Keratinocyte (primary cell): ENCODE data around the gene LMAN1. TPM values are rescaled to one million over a fixed set of nuclear protein-coding genes. Genes with fewer than 3 reads are reported as not detected.

Source experiments
- DNase-seq: peaks from one replicate; pipeline ENCODE4 v3.0.0-alpha.2; 2011; ENCODE audit warnings: low read depth, missing footprints, low spot score
- FAIRE-seq: peaks from 2 replicates; lab custom pipeline; 2011; peaks lifted over from hg19 to GRCh38; lab: Jason Lieb, UNC
- H2AFZ ChIP-seq: 2 replicates; pipeline ENCODE4 v1.6.0; 2012; ENCODE audit warnings: low read length, control low read depth, inconsistent platforms; ENCODE audit not compliant: control insufficient read depth
- H3K27ac ChIP-seq: 2 replicates; pipeline ENCODE4 v1.5.1; 2011; ENCODE audit warnings: low read length; ENCODE audit not compliant: control insufficient read depth, insufficient read depth
- H3K27me3 ChIP-seq: 3 replicates; pipeline ENCODE4 v1.6.0; 2011; ENCODE audit warnings: low read length; ENCODE audit not compliant: control insufficient read depth, insufficient read depth; ENCODE audit errors: extremely low read depth
- H3K36me3 ChIP-seq, 2 experiments: 2 replicates in 1 of 2; 3 replicates in 1 of 2; pipeline ENCODE4 v1.5.1; 2011; ENCODE audit warnings: low read length in 2 of 2, mild to moderate bottlenecking in 1 of 2; ENCODE audit not compliant: control insufficient read depth in 2 of 2, insufficient read depth in 2 of 2; ENCODE audit errors: extremely low read depth in 1 of 2
- H3K4me1 ChIP-seq: 3 replicates; pipeline ENCODE4 v1.5.1; 2011; ENCODE audit warnings: low read length; ENCODE audit not compliant: control insufficient read depth, insufficient read depth; ENCODE audit errors: extremely low read depth
- H3K4me2 ChIP-seq: 3 replicates; pipeline ENCODE4 v1.6.0; 2011; ENCODE audit warnings: low read depth, low read length; ENCODE audit not compliant: control insufficient read depth, insufficient read depth; ENCODE audit errors: extremely low read depth
- H3K4me3 ChIP-seq, 3 experiments: fragments of 200-600 bp in 1 of 3; sonication (generic) in 1 of 3; 2 replicates in 2 of 3; 3 replicates in 1 of 3; pipeline ENCODE4 v1.5.1; 2011 to 2016; ENCODE audit warnings: low read length in 3 of 3, mild to moderate bottlenecking in 3 of 3, control low read depth in 2 of 3, inconsistent platforms in 1 of 3, low read depth in 1 of 3, mixed read lengths in 1 of 3, mixed run types in 1 of 3, moderate library complexity in 1 of 3; ENCODE audit not compliant: control insufficient read depth in 2 of 3, insufficient read depth in 2 of 3; ENCODE audit errors: extremely low read depth in 1 of 3
- H3K79me2 ChIP-seq: 2 replicates; pipeline ENCODE4 v1.6.0; 2012; ENCODE audit warnings: low read length; ENCODE audit not compliant: control insufficient read depth, insufficient read depth
- H3K9ac ChIP-seq: 3 replicates; pipeline ENCODE4 v1.6.0; 2011; ENCODE audit warnings: low read length; ENCODE audit not compliant: control insufficient read depth, insufficient read depth; ENCODE audit errors: extremely low read depth
- H3K9me1 ChIP-seq: 3 replicates; pipeline ENCODE4 v1.6.0; 2011; ENCODE audit warnings: low read length; ENCODE audit not compliant: control insufficient read depth, insufficient read depth; ENCODE audit errors: extremely low read depth
- H3K9me3 ChIP-seq: 2 replicates; pipeline ENCODE4 v1.5.1; 2012; ENCODE audit warnings: low read depth, low read length; ENCODE audit not compliant: control insufficient read depth
- H4K20me1 ChIP-seq: 3 replicates; pipeline ENCODE4 v1.6.0; 2011; ENCODE audit warnings: low read length; ENCODE audit not compliant: control insufficient read depth, insufficient read depth; ENCODE audit errors: extremely low read depth
- EZH2 ChIP-seq: IDR thresholded peaks from one replicate; pipeline ENCODE4 v1.6.1; 2012; ENCODE audit warnings: inconsistent platforms, mild to moderate bottlenecking, low read length, moderate library complexity
- dilution Hi-C: fragments of 300-500 bp; cut with MboI; formaldehyde crosslinking; loops from one replicate; pipeline ENCODE4 v1.7.0; 2020; ENCODE audit warnings: low sequenced_read_pairs; ENCODE audit not compliant: extremely low pct_ligation_motif_present
- polyA plus RNA-seq, 5 experiments: library from polyadenylated mRNA; depleted of rRNA in 3 of 5; stranded (reverse) in 3 of 5; stranded (forward) in 1 of 5; unstranded in 1 of 5; fragments of >200 nt; gene quantifications; 1 replicate in 1 of 5; 2 replicates in 3 of 5; 3 replicates in 1 of 5; pipeline versions ENCODE4 v1.2.1 to v1.2.3, GENCODE V29; 2011 to 2012; ENCODE audit warnings: missing spikeins in 2 of 5, low read depth in 1 of 5, low replicate concordance in 1 of 5
- TF ChIP-seq, protein P1 (sequence below), 3 experiments: IDR thresholded peaks in 1 of 3; conservative IDR thresholded peaks in 1 of 3; optimal IDR thresholded peaks in 1 of 3; 2 replicates in 2 of 3; 3 replicates in 1 of 3; pipeline versions ENCODE3 to v1.5.1; 2011; ENCODE audit warnings: low read length in 3 of 3, mild to moderate bottlenecking in 3 of 3, moderate library complexity in 2 of 3, control low read depth in 1 of 3, inconsistent platforms in 1 of 3; ENCODE audit not compliant: insufficient read depth in 2 of 3; ENCODE audit errors: extremely low read depth in 1 of 3

LMAN1 gene
- polyA plus RNA-seq, 1 donor (not counting 4 experiments of a cell fraction or from before 2014, with no cell fraction given) = 55.6 TPM

- Histone ChIP-seq H3K27me3 (peaks cover 59% of the 10 kb centered on the region), H3K27ac (no peak overlapping the region), H3K9ac (no peak overlapping the region), H3K36me3 (no peaks in the 10 kb centered on the region), H3K4me1 (no peaks in the 10 kb centered on the region), H3K79me2 (no peaks in the 10 kb centered on the region), H3K4me3 (no peak overlapping the region), H3K9me3 (no peaks in the 10 kb centered on the region), H3K4me2 (no peak overlapping the region), H2AFZ (no peak overlapping the region), H4K20me1 (no peaks in the 10 kb centered on the region), H3K9me1 (no peaks in the 10 kb centered on the region)
- dilution Hi-C loops = no loop called here
- DNase-seq (no peak), FAIRE-seq (no peak)
- TF ChIP-seq EZH2 = no peak
- TF ChIP-seq, protein P1, sequence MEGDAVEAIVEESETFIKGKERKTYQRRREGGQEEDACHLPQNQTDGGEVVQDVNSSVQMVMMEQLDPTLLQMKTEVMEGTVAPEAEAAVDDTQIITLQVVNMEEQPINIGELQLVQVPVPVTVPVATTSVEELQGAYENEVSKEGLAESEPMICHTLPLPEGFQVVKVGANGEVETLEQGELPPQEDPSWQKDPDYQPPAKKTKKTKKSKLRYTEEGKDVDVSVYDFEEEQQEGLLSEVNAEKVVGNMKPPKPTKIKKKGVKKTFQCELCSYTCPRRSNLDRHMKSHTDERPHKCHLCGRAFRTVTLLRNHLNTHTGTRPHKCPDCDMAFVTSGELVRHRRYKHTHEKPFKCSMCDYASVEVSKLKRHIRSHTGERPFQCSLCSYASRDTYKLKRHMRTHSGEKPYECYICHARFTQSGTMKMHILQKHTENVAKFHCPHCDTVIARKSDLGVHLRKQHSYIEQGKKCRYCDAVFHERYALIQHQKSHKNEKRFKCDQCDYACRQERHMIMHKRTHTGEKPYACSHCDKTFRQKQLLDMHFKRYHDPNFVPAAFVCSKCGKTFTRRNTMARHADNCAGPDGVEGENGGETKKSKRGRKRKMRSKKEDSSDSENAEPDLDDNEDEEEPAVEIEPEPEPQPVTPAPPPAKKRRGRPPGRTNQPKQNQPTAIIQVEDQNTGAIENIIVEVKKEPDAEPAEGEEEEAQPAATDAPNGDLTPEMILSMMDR (optimal IDR thresholded peaks at IDR 0.05 in 1 of 3, IDR thresholded peaks at IDR 0.05 in 1 of 3, conservative IDR thresholded peaks at IDR 0.05 in 1 of 3; ENCODE audit: extremely low read depth in 1 of 3, insufficient read depth in 2 of 3, low read length in 3 of 3) = no peak
Observed at GRCh38 chr18:59282341-59282740, 76.7 kb downstream of the LMAN1 start.

GRCh38 chr18:59279722-59280121, 79.3 kb downstream of the LMAN1 start:
- H3K9me1 ChIP-seq = no peaks in the 10 kb centered on the region
- no peak overlapping the region for H3K4me3 ChIP-seq
- H3K4me2 ChIP-seq = no peak overlapping the region
- no peak for TF ChIP-seq EZH2
- TF ChIP-seq, protein P1 (optimal IDR thresholded peaks at IDR 0.05 in 1 of 3, IDR thresholded peaks at IDR 0.05 in 1 of 3, conservative IDR thresholded peaks at IDR 0.05 in 1 of 3; ENCODE audit: extremely low read depth in 1 of 3, insufficient read depth in 2 of 3, low read length in 3 of 3) = no peak
- dilution Hi-C loops = no loop called here
- no peak for DNase-seq
- H3K9me3 ChIP-seq = no peaks in the 10 kb centered on the region
- no peak for FAIRE-seq
- no peak overlapping the region for H2AFZ ChIP-seq
- no peaks in the 10 kb centered on the region for H3K79me2 ChIP-seq
- peaks cover 62% of the 10 kb centered on the region for H3K27me3 ChIP-seq
- no peak overlapping the region for H3K27ac ChIP-seq
- H3K36me3 ChIP-seq = no peaks in the 10 kb centered on the region
- no peaks in the 10 kb centered on the region for H4K20me1 ChIP-seq
- no peak overlapping the region for H3K9ac ChIP-seq
- no peaks in the 10 kb centered on the region for H3K4me1 ChIP-seq
